Fibroblast of lung (primary cell): ENCODE data around the gene DOK3. TPM values are rescaled to one million over a fixed set of nuclear protein-coding genes. Genes with fewer than 3 reads are reported as not detected.

ENCODE experiments used
- DNase-seq, 2 donors: peaks; one replicate each; pipeline versions ENCODE4 v3.0.0 to v3.0.0-alpha.2; 2010; ENCODE audit warnings: low read depth in 2 of 2
- H2AFZ ChIP-seq: 2 replicates; pipeline ENCODE4 v1.5.1; 2012; ENCODE audit warnings: low read length, control low read depth, inconsistent platforms
- H3K27ac ChIP-seq: 2 replicates; pipeline ENCODE4 v1.5.1; 2011; ENCODE audit warnings: low read length, control low read depth; ENCODE audit not compliant: insufficient read depth
- H3K27me3 ChIP-seq: 2 replicates; pipeline ENCODE4 v1.5.1; 2011; ENCODE audit warnings: mild to moderate bottlenecking, low read length; ENCODE audit not compliant: control insufficient read depth, insufficient read depth
- H3K36me3 ChIP-seq: 2 replicates; pipeline ENCODE4 v1.5.1; 2011; ENCODE audit warnings: low read length; ENCODE audit not compliant: control insufficient read depth, insufficient read depth
- H3K4me1 ChIP-seq: 2 replicates; pipeline ENCODE4 v1.5.1; 2011; ENCODE audit warnings: low read length; ENCODE audit not compliant: control insufficient read depth, insufficient read depth; ENCODE audit errors: extremely low read depth
- H3K4me2 ChIP-seq: 2 replicates; pipeline ENCODE4 v1.5.1; 2011; ENCODE audit warnings: low read length, control low read depth; ENCODE audit not compliant: insufficient read depth; ENCODE audit errors: extremely low read depth
- H3K4me3 ChIP-seq, 4 experiments: fragments of 200-600 bp in 1 of 4; sonication (generic) in 1 of 4; replicated peaks in 1 of 4; 2 replicates each; pipeline ENCODE4 v1.5.1; 2011 to 2016; ENCODE audit warnings: low read length in 4 of 4, low read depth in 3 of 4, mild to moderate bottlenecking in 3 of 4, control low read depth in 2 of 4, inconsistent platforms in 1 of 4, mixed read lengths in 1 of 4; ENCODE audit not compliant: insufficient read depth in 1 of 4; ENCODE audit errors: control extremely low read depth in 1 of 4
- H3K79me2 ChIP-seq: 2 replicates; pipeline ENCODE4 v1.5.1; 2012; ENCODE audit warnings: mild to moderate bottlenecking, low read length, inconsistent platforms; ENCODE audit not compliant: control insufficient read depth, insufficient read depth
- H3K9ac ChIP-seq: 2 replicates; pipeline ENCODE4 v1.5.1; 2011; ENCODE audit warnings: mild to moderate bottlenecking, low read length, control low read depth; ENCODE audit not compliant: insufficient read depth
- H3K9me3 ChIP-seq: 2 replicates; pipeline ENCODE4 v1.5.1; 2012; ENCODE audit warnings: low read depth, low read length; ENCODE audit not compliant: control insufficient read depth, insufficient read depth
- H4K20me1 ChIP-seq: 2 replicates; pipeline ENCODE4 v1.5.1; 2011; ENCODE audit warnings: low read length; ENCODE audit not compliant: control insufficient read depth, insufficient read depth; ENCODE audit errors: extremely low read depth
- EZH2 ChIP-seq: IDR thresholded peaks from 2 replicates; pipeline ENCODE4 v1.5.1; 2012; ENCODE audit warnings: low read length, control low read depth, mild to moderate bottlenecking; ENCODE audit errors: missing control alignments
- polyA plus RNA-seq, 2 donors: library from polyadenylated mRNA; depleted of rRNA in 1 of 2; stranded (reverse) in 1 of 2; unstranded in 1 of 2; fragments of >200 nt; gene quantifications; 2 replicates each; pipeline ENCODE4 v1.2.1, GENCODE V29; 2011 to 2012; ENCODE audit warnings: missing spikeins in 1 of 2
- total RNA-seq: library from RNA; depleted of rRNA; stranded (reverse); fragments of >200 nt; gene quantifications from 2 replicates; pipeline ENCODE4 v1.2.1, GENCODE V29; 2014
- TF ChIP-seq, protein P1 (sequence below), 2 donors: IDR thresholded peaks in 1 of 2; conservative IDR thresholded peaks in 1 of 2; 1 replicate in 1 of 2; 2 replicates in 1 of 2; pipeline ENCODE4 v1.5.1; 2011 to 2012; ENCODE audit warnings: low read length in 2 of 2, control low read depth in 1 of 2, inconsistent platforms in 1 of 2, low read depth in 1 of 2, mild to moderate bottlenecking in 1 of 2

The DOK3 gene
- total and polyA plus RNA-seq, 2 donors (not counting 1 experiment from before 2014, with no cell fraction given): 0.99 to 1.5 TPM

GRCh38 chr5:177477701-177478477 lies 31.7 kb downstream of the DOK3 start:
- Histone ChIP-seq H3K79me2 (no peaks in the 10 kb centered on the region), H3K27me3 (no peaks in the 10 kb centered on the region), H3K9ac (no peak overlapping the region), H3K36me3 (peaks cover 13% of the 10 kb centered on the region), H3K4me2 (no peak overlapping the region), H4K20me1 (no peaks in the 10 kb centered on the region), H3K9me3 (no peaks in the 10 kb centered on the region), H3K4me3 (no peak overlapping the region), H2AFZ (no peak overlapping the region), H3K27ac (no peak overlapping the region), H3K4me1 (peaks cover 31% of the 10 kb centered on the region)
- peak in 1 of 2 donors; percentile 38 for DNase-seq
- TF ChIP-seq EZH2: no peak
- TF ChIP-seq, protein P1, sequence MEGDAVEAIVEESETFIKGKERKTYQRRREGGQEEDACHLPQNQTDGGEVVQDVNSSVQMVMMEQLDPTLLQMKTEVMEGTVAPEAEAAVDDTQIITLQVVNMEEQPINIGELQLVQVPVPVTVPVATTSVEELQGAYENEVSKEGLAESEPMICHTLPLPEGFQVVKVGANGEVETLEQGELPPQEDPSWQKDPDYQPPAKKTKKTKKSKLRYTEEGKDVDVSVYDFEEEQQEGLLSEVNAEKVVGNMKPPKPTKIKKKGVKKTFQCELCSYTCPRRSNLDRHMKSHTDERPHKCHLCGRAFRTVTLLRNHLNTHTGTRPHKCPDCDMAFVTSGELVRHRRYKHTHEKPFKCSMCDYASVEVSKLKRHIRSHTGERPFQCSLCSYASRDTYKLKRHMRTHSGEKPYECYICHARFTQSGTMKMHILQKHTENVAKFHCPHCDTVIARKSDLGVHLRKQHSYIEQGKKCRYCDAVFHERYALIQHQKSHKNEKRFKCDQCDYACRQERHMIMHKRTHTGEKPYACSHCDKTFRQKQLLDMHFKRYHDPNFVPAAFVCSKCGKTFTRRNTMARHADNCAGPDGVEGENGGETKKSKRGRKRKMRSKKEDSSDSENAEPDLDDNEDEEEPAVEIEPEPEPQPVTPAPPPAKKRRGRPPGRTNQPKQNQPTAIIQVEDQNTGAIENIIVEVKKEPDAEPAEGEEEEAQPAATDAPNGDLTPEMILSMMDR (conservative IDR thresholded peaks at IDR 0.05 in 1 of 2, IDR thresholded peaks at IDR 0.05 in 1 of 2; ENCODE audit: low read depth in 1 of 2, low read length in 2 of 2): no peak

DNA sequence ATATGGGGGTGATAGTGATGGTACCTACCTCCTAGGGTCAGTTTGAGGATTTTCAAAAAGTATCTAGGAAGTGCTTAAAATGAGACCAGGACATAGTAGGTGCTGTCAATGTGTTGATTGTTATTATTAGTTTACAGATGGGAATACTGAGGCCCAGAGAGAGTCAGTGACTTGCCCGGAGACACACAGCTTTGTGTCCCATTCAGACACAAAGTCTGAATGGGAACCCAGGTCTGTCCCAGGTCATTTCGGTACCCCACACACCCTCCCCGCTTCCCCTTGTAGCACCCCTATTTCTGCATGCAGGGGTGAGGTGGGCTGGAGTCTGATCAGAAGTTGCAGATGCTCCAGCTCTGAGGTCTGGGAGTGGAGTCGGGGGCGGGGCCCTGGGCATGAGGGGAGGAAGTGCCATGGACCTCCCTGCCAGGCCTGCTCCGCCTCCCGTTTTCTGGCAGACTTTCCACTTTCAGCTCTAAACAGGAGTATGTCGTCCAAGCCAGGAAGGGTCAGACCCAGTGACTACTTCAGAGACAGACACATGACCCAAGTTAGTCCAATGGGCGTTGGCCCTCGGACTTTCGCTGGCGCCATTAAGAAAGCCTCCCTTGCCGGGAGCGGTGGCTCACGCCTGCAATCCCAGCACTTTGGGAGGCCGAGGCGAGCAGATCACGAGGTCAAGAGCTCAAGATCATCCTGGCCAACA lies 32.9 kb downstream of the DOK3 start:
- Histone ChIP-seq H3K27ac (no peak overlapping the region), H3K9me3 (no peaks in the 10 kb centered on the region), H3K4me3 (no peak overlapping the region), H3K79me2 (peaks cover 10% of the 10 kb centered on the region), H2AFZ (no peak overlapping the region), H3K4me2 (no peak overlapping the region), H4K20me1 (no peaks in the 10 kb centered on the region), H3K4me1 (peaks cover 34% of the 10 kb centered on the region), H3K9ac (no peak overlapping the region), H3K27me3 (no peaks in the 10 kb centered on the region), H3K36me3 (peaks cover 9% of the 10 kb centered on the region)
- peak; percentile 78 to 83 for DNase-seq
- TF ChIP-seq, protein P1 (conservative IDR thresholded peaks at IDR 0.05 in 1 of 2, IDR thresholded peaks at IDR 0.05 in 1 of 2; ENCODE audit: low read depth in 1 of 2, low read length in 2 of 2): no peak
- TF ChIP-seq EZH2: no peak

- H3K9ac ChIP-seq: no peak overlapping the region
- DNase-seq: peak in 1 of 2 donors; percentile 50
- peaks cover 19% of the 10 kb centered on the region for H3K79me2 ChIP-seq
- H3K4me2 ChIP-seq: no peak overlapping the region
- H3K4me3 ChIP-seq: no peak overlapping the region
- peaks cover 6% of the 10 kb centered on the region for H3K36me3 ChIP-seq
- no peak overlapping the region for H3K27ac ChIP-seq
- no peaks in the 10 kb centered on the region for H3K27me3 ChIP-seq
- H2AFZ ChIP-seq: no peak overlapping the region
- no peaks in the 10 kb centered on the region for H3K9me3 ChIP-seq
- peaks cover 40% of the 10 kb centered on the region for H3K4me1 ChIP-seq
- no peak for TF ChIP-seq EZH2
- TF ChIP-seq, protein P1 (conservative IDR thresholded peaks at IDR 0.05 in 1 of 2, IDR thresholded peaks at IDR 0.05 in 1 of 2; ENCODE audit: low read depth in 1 of 2, low read length in 2 of 2): no peak
- no peaks in the 10 kb centered on the region for H4K20me1 ChIP-seq
These were observed 33.8 kb downstream of the DOK3 start for GRCh38 chr5:177475563-177476427.
